Adipose tissue (tissue), 3 donors: Measurements from ENCODE around the gene HMOX1. TPM values are rescaled to one million over a fixed set of nuclear protein-coding genes. Genes with fewer than 3 reads are reported as not detected.
"Not testable (repeated sequence)": the region's sequence is repeated elsewhere in the genome, so short reads cannot be mapped to it uniquely, and the experiment has no call there.

Experiments
- H3K27ac ChIP-seq: one replicate; pipeline ENCODE4 v1.5.1; 2013; ENCODE audit warnings: low read depth, low read length
- WGBS, 3 donors: extraction: QIAGEN DNeasy Blood & Tissue Kit; methylation state at CpG; one replicate each; pipeline ENCODE4 v1.1.7; 2013; 5-methylcytosine and 5-hydroxymethylcytosine counted together
- polyA plus RNA-seq, 3 donors: library from polyadenylated mRNA; stranded (reverse); fragments of 200-250 nt; gene quantifications; one replicate each; pipeline ENCODE4 v1.2.3, GENCODE V29; 2013
- donor health status: healthy with polysubstance abuse.
- donor health status: Bipolar disorder and iron deficiency.
- donor health status: healthy.

The HMOX1 gene
- polyA plus RNA-seq, 3 donors = 9.0 to 358 (median 86.9) TPM

DNA sequence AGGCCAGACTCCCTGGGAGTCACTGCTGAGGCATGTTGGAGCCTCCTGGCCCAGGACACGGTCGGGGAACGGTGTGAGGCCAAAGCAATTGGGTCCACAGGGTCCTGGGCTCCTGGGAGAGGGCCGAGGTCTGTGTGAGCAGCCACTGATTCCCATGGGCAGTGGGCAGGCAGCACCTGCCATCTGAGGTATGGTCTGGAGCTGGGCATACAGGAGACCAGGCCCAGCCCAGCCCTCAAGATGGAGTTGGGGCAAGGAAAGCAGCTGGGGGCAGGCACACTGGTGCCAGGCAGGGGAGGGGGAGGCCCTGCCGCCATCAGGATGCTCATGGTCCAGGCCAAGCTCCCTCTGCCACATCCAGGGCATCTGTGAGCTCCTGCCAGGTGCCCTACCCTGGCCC, 32.2 kb upstream of the HMOX1 start:
- 81 to 92% (median 82%) methylated on average over 5 of the region's 5 CpGs for WGBS, 3 donors
- H3K27ac ChIP-seq = no peak overlapping the region

- WGBS, 3 donors = 62 to 79% (median 70%) methylated on average over 9 of the region's 9 CpGs
- no peak overlapping the region for H3K27ac ChIP-seq
These were observed 31.6 kb upstream of the HMOX1 start for GRCh38 chr22:35349368-35349703.

GRCh38 chr22:35349704-35350538, 31.0 kb upstream of the HMOX1 start:
- 49 to 57% (median 54%) methylated on average over 15 to 17 of the region's 17 CpGs for WGBS, 3 donors

DNA sequence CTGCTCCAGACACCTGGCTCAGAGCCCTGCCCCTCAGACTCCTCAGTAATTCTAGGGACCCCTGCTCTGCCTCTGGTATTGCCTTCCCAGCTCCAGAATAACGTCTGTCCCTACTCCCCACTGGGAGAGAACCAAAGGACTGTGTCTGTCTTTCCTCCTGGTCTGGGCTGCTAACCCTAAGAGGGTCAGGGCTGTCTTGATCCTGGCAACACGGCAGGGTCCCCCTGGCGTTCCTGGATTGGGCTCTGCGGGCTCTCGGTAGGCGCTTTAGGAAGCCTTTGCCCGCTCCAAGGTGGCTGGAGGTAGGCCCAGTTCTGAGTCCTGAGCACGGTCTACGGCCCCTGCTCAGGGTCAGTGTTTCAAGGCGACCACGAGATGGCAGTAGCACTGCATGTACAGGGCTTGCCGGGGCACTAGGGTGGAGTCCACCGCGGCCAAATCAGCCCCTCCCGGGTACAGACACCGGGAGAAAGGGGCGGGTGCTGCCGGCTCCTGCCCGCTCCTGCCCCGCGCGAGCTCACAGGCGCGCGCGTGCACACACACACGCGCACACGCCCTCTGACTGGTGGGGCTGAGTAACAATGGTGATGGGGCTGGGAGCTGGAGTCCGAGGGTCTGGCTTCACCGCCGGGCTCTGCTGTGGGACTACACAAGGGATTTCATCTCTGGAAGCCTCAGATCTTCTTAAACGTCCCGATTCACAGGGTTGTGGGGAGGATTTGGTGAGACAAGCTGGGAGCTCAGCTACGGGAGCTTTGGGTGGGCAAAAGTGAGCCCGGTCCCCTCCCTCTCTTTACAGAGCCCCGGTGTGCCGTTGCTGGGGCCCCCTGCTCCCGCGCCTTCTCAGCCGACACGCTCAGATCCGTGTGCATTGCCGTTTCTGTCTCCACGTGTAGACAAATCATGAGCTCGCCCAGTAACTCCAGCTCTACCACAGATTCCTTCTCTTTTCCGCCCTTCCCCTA, 30.1 kb upstream of the HMOX1 start:
- 2 to 3% (median 2%) methylated on average over 47 of the region's 47 CpGs for WGBS, 3 donors
- no peak overlapping the region for H3K27ac ChIP-seq

More at GRCh38 chr22:35349704-35350538, 31.0 kb upstream of the HMOX1 start:
- no peak overlapping the region for H3K27ac ChIP-seq

DNA sequence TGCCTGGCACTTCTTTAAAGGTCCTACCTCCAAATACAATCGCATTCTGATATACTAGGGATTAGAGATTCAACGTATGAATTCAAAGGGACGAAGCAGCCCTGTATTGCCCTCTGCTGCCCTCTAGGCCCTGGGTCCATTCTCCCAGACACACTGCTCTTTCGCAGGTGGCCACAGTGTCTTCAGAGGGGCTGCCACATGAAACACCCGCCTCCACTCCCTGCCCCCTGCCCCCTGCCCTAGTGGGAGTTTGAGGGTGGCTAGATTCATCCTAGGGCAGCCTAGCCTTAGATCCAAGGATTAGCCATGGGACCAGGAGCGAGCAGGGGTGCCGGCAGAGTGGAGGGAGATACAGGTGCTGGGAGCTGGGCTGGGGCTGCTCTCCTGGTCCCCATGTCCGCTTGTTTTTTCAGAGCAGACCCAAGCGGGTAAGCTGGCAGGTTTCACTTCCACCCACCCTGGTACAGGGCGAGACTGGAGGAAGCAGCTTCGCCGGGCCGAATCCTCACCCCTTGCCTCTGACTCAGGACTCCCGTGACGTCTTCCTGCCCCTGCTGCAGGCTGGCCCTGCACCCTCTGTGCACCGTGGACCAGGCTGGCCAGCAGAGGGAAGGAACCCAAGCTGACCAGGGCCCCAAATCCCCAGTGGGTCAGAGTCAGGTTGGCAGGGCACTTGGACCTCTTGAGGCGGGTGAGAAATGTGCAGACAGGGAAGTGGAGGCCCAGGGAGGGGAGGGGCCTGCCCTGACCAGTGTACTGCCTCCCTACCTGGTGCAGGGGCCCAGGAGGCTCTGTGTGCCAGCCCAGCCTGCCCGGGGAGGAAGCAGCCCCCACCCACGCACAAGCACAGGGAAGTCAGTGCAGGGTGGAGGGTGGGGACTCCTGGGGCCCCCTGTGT, 28.4 kb upstream of the HMOX1 start:
- 37 to 63% (median 50%) methylated on average over 19 of the region's 19 CpGs for WGBS, 3 donors
- H3K27ac ChIP-seq = no peak overlapping the region

GRCh38 chr22:35353318-35353717, 27.6 kb upstream of the HMOX1 start:
- 73 to 80% (median 74%) methylated on average over 11 to 12 of the region's 12 CpGs for WGBS, 3 donors
- H3K27ac ChIP-seq = no peak overlapping the region

DNA sequence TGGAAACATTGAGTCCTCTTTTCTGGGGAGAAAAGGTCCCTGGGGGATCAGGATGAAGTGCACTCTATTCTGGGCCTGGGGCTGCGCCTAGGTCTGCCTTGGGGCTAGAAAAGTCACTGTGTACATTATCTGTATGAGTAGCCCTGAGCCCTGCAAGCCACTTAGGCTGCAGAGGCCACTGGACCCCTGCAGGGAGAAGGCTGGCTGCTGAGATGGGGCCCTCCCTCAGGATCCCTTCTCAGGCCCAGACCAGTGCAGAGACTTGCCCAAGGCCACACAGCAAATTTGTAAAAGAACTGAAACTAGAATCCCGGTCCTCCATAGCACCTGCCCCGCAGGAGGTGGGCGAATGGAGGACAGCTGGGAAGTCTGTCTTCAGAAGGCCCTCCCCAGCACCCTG, 26.8 kb upstream of the HMOX1 start:
- WGBS, 3 donors = 80 to 87% (median 86%) methylated on average over 4 of the region's 4 CpGs
- no peak overlapping the region for H3K27ac ChIP-seq

DNA sequence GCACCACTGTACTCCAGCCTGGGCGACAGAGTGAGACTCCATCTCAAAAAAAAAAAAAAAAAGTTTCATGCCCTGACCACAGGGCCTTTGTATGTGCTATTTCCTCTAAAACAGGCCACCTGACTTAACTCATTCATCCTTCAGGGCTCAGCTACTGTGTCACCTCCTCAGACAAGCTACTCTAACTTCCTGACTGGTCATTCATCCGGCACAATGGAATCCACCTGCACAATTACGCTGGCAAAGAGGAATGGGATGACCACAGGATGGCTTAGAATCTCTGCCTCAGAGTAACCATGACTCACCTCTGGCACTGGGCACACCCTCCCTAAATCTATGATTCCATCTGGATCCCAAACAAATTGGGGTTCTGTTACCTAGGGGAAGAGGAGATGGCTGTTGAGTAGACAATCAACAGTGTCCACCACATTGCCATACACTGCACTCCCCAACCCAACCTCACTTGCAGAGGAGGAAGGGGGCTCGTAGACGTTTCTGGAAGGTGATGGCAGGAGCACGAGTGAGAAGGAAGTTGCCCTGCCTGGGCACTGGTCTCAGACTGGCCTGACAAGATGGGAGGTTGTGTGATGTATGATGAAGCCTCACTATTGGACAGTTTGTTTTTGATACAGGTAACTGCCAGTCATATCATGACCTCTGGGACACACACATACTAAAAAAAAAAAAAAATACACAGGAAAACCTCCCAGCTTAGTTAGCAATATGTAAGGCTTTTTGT, 22.8 kb upstream of the HMOX1 start:
- no peak overlapping the region for H3K27ac ChIP-seq
- WGBS, 3 donors = 63 to 70% (median 67%) methylated on average over 6 of the region's 6 CpGs

- H3K27ac ChIP-seq = no peak overlapping the region
- WGBS, 3 donors = 88 to 93% (median 89%) methylated on average over 9 of the region's 9 CpGs
These were observed 21.4 kb upstream of the HMOX1 start for GRCh38 chr22:35359380-35360065.

DNA sequence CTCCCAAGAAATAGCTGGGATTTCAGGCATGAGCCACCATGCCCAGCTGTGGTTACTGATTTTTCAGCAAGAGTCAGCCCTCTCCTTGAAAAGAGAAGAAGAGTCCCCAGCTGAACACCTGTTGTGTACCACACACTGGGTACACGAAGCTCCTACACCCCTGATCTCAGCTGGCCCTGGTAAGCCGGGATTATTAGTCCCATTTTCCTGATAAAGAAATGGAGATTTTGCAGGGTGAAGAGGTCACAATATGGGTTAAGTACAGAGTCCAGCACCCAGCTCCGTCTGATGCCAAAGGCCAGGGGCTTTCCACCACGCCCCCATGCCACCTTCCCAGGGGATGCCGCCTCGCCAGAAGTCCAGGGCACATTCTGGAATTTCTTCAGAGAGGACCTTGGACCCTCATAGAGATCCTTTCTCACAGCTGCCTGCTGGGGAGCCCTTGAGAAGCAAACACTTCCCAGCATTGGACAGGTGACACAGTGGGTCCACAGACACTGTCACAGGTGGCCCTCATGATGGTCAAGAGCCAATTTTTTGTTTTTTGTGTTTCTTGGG, 19.8 kb upstream of the HMOX1 start:
- 52 to 72% (median 66%) methylated on average over 6 of the region's 6 CpGs for WGBS, 3 donors
- no peak overlapping the region for H3K27ac ChIP-seq

DNA sequence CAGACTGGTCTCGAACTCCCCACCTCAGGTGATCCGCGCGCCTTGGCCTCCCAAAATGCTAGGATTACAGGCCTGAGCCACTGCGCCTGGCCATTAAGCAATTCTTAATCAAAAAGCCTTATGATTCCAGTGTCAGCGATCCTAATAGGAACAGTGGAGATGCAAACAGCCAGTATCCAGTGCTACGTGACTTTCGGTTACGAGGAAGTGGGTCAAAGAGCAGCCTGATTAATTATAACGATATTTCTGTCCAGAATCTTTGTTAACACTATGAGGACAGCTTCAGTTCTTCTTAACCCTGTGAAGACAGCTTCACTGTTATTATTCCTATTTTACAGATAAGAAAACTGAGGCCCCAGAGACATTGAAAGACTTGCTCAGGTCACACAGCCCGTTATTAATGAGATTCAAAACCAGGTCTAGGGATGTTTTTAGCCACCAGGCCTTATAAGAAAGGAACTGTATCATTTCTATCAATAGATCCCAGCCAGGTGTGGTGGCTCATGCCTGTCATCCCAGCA, 17.3 kb upstream of the HMOX1 start:
- 84 to 90% (median 88%) methylated on average over 11 of the region's 11 CpGs for WGBS, 3 donors
- no peak overlapping the region for H3K27ac ChIP-seq

- WGBS, 3 donors = 68 to 85% (median 70%) methylated on average over 7 of the region's 7 CpGs
- not testable (repeated sequence) for H3K27ac ChIP-seq
These were observed 16.7 kb upstream of the HMOX1 start for GRCh38 chr22:35364230-35364629.

DNA sequence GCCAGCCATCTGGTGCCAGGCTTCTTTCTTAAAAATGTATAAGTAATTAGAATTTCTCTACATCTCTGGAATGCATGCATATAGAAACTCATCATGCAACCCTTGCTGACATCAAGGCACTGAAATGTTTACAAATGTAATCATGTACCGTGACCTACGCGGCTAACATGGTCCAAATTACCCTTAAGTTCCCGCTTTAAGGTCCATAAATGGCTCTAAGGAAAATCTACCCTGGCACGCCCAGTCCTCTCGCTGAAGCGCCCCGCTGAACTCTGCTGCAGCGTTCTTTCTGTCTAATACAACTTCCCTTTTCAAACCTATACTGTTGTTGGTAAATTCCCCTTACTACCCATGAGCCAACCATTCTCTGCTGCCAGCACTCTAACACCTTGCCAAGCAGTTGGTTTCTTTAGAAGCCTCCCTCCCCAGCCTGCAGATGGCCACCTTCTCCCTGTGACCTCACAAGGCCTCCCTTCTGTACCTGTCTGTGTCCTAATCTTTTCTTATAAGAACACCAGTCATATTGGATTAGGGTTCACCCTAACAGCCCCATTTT, 13.5 kb upstream of the HMOX1 start:
- WGBS, 3 donors = 51 to 79% (median 56%) methylated on average over 9 of the region's 9 CpGs
- H3K27ac ChIP-seq = no peak overlapping the region

DNA sequence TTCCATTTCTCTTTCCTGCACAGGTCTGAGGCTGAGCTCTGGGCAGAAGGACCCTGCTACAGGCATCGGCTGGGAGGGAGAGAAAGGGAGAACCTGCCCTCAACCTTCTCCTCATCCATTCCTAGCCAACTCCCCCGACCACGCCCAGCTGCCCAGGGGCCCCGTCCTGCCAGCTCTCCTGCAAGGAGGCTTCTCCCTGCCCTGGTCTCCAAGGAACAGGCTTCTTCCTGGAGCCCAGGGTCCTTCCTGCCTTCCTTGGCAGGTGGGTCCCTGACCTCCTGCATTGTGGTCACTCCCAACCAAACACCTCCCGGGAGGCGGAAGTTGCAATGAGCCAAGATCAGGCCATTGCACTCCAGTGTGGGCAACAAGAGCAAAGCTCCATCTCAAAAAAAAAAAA, 12.5 kb upstream of the HMOX1 start:
- no peak overlapping the region for H3K27ac ChIP-seq
- 75 to 93% (median 78%) methylated on average over 6 of the region's 6 CpGs for WGBS, 3 donors

GRCh38 chr22:35369996-35370395, 10.9 kb upstream of the HMOX1 start:
- no peak overlapping the region for H3K27ac ChIP-seq
- 62 to 78% (median 62%) methylated on average over 2 of the region's 2 CpGs for WGBS, 3 donors

- 80 to 89% (median 80%) methylated on average over 6 of the region's 6 CpGs for WGBS, 3 donors
- H3K27ac ChIP-seq = no peak overlapping the region
These were observed 7.1 kb upstream of the HMOX1 start for GRCh38 chr22:35373781-35374180.
